NT2/D1 (cell line): ENCODE measurements around the gene IPCEF1.

Experiments
- SUZ12 ChIP-seq: IDR thresholded peaks from 2 replicates; pipeline ENCODE4 v1.6.1; 2011; ENCODE audit not compliant: insufficient read length, insufficient read depth; ENCODE audit errors: extremely low read depth
- YY1 ChIP-seq: IDR thresholded peaks from 2 replicates; pipeline ENCODE4 v1.6.1; 2011; ENCODE audit not compliant: insufficient read length, insufficient read depth
- ZNF274 ChIP-seq: IDR thresholded peaks from 2 replicates; pipeline ENCODE4 v1.6.1; 2011; ENCODE audit warnings: mild to moderate bottlenecking, low read depth, low read length

DNA sequence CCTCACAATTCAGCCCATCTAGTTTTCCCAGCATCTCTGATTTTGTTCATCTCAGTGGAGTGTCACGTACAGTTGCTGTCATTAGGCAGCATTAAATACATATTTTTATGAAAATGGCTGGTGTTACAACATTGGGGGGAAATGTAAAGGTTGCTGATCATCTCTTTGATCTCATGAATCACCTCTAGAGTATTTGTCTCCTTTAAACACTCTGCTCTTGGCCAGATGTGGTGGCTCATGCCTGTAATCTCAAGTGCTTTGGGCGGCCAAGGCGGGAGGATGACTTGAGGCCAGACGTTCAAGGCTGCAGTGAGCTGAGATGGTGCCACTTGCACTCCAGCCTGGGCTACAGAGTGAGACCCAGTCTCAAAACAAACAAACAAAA is 128.1 kb downstream of the IPCEF1 start:
- TF ChIP-seq ZNF274: no peak
- no peak for TF ChIP-seq SUZ12
- TF ChIP-seq YY1: no peak
